Activated CD4-positive, alpha-beta T cell treated with anti-CD3 and anti-CD28 coated beads, Interleukin-2, amount 50 U/mL, for 16 hours (primary cell): ENCODE measurements around the gene NUCKS1.
"Not testable (repeated sequence)": the region's sequence is repeated elsewhere in the genome, so short reads cannot be mapped to it uniquely, and the experiment has no call there.

Experiments
- DNase-seq: peaks from one replicate; pipeline ENCODE4 v3.0.0-alpha.2; 2020

NUCKS1 gene

DNA sequence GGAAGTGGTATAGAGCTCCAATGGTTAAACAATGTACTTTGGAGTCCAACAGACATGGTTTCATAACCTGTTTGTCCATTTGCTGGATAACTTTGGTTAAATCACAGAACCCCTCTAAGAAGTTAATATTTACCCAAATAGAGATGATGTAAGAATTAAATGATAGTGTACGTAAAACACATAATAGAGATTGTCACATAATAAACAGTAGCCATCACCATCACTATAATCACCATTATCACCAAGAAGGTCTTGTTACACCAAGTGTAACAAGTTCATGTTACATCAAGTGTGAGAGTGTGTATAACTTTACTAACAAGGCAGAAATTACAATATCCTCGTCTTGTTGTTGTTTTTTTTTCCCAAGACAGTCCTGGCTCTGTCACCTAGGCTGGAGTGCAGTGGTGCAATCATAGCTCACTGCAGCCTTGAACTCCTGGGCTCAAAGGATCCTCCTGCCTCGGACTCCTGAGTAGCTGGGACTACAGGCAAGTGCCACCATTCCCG lies 23.3 kb downstream of the NUCKS1 start:
- no peak for DNase-seq

DNA sequence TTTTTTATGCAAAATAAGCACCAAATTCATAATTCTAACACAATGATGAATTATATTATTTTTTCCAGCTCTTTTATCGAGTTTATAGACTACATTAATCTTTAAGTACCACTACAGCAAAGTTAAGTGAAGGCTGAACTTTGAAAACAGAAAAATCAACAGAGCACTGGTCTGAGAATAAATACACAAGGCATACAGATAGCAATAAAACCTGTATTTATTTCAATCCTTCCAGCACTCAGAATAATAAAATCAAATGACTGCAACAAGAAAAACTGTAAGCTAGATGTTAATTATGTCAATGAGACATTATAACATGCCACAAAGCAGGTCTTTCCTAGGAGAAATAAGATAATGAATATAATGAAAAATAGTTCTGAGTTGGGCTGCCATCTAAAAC lies 24.5 kb downstream of the NUCKS1 start:
- DNase-seq: no peak

DNA sequence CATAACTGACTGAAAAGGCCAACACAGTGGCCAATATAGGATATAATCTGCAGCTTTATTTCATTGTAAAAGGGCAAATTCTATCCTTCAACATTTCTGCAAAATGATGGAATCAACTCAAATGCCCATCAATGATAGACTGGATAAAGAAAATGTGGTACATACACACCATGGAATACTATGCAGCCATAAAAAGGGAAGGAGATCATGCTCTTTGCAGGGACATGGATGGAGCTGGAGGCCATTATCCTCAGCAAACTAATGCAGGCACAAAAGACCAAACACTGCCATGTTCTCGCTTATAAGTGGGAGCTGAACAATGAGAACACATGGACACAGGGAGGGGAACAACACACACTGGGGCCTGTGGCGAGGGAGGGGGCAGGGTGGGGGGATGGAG lies 29.2 kb downstream of the NUCKS1 start:
- DNase-seq: not testable (repeated sequence)

DNA sequence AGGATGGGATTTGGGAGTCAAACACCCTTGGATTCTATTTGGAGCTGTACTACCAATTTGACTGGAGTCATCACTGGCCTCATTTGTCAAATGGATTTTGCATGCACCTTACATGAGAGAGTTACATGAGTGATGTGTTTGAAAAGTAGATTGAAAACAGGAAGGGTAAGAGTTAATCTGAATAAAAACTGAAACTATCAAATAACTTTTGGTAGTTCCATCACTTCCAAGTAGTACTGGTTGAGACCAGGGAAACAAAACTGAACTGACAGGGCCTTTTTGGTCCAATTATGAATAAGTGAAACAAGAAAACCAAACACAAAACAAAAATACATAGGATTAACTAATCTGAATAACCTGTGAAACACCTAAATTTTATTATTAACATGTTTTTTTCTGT lies 30.2 kb downstream of the NUCKS1 start:
- DNase-seq: peak; percentile 32

DNA sequence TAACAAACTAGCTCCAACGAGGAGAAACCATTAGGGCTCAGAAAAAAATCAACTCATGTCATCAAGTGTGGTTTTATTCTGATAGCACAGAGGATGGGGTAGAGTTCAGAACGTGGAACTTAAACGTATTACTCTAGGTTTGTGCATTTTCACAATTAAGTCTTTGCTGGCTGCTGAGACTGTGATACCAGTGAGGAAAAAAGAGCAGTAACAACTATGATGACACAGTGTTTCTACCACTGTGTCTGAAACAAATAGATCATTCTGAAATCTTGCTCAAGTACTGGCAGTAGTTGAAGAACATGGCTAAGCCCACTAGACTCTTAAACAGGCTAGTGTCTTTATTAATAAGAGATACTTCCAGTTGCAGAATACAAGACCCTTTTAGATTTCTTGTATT lies 31.0 kb downstream of the NUCKS1 start:
- no peak for DNase-seq

DNA sequence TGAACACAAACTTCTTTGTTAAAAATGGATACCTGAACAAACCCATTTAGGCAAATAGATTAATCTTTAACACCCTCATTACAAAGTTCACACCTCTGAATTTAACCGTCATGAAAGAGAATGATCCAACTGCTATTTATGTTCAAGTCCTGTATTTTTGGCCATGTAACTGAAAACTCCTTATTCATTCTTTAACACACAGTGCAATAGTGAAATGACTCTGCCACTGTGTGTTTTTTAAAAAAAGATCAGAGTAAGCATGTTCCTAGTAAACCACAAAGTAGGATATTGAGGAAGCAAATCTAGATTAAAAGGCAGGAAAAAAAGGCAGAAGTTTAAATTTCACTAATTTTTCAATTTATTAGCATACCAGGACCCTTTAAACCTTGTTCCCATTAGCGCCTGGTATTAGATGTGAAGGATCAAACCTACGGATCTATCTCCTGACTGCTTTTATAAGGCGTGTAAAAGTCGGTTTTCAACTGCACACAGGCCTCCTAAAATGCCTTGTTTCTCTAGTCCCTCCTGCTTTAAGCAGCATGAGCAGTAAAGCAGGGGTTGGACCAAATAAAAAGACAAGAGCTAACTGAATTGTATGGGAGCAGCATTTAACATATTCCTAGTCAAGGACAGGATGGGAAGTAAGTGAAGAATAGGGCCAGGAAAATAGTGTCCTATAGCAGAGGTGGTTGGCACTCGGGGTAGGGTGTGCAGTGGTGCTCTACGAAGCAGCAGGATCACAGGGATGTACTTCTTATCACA lies 33.4 kb downstream of the NUCKS1 start:
- DNase-seq: no peak

DNA sequence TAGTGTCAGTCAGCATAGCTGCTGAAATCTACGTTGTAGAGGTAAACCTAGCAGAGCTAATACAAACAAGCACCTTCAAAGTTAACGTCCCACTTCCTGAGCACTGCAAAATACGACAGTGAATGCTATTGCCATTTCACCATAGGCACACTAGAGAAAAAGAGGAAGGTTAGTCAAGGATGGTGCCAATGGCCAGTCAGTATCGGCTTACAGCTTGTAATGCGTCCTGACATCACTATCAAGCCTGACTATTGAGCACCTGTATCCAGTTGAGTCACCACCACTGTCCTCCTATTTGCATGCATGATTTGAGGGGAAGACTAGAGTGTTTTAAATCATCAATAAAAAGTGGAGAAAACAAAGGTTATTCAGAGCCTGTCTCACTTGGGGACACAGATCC lies 34.4 kb downstream of the NUCKS1 start:
- DNase-seq: no peak

DNA sequence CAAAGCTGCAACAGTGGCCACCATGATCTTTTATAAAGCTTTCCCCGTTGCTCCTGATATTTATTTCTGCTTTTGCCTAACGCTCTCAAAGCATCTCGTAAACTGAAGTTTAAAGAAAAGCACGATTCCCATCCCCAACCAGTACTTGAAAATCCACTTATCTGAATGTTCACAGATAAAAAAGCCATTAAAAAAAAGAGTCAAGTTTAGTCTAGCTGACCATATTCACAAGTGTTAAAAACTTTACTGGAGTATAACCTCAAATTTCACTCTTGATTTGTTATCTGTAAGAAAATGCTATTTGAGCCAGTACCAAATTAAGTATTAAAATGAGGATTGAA lies 35.1 kb downstream of the NUCKS1 start:
- no peak for DNase-seq

DNA sequence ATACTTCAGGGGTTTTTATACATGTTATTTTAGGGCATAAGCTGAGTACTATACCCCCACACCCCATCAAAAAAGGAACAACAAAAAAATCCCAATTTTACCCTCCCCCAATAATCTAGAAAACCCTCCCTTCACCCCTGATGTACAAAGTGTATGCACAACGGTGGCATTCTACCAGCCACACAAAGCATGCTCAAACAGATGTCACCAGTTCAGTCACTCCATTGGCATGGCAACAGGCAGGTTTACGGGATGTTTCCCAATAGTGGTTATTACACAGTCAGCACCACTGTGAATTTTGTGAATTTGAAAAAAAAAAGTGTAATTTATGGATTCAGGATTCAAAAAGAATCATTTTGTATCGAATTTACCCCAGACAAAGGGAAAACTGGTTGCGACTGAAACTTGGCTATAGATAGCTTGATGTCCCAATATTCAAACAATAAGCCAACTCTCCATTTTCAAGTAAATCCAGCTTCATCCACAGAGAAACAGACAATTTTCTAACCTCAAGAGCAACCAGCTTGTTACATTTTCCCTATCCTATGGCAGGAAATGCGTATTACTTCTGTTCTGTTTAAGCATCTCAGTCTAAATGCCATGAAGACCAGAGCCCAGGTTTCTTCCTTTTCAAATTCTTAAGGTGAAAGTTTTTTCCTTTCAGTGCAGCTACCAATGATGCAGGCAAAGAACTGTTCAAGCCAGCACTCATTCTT lies 35.6 kb downstream of the NUCKS1 start:
- DNase-seq: no peak

DNA sequence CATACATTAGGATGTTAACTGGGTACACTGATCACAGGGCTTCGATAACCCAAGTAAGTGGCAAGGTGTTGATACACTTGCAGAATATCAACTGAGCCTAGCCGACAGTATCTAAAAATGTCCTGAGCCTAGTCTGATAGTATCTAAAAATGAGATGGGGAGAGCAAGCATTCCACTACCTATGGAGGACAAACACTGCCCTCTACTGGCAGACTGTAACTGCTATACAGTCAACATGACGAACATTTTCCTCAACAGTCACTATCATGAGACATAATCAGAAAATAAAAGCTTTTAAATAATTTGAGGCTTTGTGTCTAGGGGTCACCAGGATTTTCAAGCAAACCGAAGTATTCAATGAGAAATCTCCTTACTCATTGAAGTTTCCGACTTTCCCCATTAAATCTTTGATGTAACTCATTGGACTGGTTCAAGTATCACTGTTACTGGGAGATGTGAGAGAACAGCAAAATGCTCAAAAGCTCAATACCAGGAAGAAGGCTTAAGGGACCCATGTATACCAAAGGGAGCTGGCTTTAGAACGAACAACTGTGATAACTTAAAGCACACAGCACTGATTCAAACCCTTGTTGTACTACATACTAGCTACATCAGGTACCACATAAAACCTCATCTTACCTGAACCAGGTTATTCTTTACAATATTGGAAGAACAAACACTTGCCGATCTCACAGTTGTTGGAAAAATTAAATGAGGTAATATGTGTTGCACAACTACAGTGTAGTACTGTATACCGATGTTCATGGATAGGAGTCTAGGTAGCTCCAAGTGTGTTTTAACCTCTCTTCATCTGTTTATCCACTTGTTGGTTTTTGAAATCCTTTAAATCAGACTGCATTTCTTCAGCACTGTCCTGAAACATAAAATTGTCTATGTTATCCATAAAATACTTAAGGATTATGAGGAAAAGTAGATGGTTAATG lies 38.6 kb downstream of the NUCKS1 start:
- peak; percentile 78 for DNase-seq

DNA sequence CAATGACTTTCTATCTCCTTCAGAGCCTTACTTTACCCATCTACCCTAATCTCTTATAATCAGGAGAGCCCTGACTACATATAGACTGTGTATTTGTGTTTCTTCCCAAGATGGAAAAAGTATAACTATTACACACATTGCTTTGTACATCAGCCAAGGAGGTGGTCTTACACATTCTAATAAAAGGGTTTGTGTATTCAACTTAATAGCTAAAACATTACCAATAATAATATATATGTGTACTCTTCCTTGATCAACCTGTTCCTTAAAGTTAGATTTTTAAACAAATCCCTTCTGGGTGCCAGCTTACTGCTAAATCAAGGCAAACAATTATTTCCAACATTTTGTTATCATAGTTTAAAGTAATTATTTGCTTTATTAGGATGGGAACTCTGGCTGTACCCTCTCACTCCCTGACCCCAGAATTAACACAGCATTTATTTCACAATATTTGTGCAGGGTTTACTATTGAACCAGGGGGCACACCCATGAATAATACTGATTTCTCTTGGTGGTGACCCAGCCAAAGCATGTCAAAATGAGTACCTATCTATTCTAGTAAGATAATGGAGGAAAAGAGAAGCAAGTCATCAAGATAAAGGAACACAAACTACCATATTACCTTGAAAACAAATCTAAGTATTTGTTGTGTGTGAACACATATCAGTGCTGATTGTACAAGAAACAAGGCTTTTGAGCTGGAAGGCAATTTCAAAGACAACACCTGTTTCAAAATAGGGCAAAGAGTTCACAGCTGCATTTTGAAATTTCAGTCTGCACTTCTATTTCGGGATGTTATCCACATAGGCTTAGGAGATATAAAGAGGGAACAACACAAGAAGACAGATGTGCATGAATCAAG lies 39.5 kb downstream of the NUCKS1 start:
- no peak for DNase-seq

DNA sequence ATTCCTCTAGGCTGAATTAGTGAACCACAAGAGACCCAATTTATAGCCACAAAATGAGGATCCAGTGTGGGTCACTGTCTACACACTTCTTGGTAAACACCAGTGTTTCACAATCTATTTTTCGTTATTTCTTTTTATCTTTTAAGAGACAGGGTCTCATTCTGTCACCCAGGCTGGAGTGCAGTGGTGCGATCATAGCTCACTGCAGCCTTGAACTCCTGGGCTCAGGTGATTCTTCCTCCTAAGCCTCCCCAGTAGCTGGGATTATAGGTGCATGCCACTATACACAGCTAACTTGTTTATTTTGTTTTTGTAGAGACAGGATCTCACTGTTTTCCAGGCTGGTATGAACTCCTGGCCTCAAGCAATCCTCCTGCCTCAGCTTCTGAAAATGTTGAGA lies 40.3 kb downstream of the NUCKS1 start:
- DNase-seq: no peak

DNA sequence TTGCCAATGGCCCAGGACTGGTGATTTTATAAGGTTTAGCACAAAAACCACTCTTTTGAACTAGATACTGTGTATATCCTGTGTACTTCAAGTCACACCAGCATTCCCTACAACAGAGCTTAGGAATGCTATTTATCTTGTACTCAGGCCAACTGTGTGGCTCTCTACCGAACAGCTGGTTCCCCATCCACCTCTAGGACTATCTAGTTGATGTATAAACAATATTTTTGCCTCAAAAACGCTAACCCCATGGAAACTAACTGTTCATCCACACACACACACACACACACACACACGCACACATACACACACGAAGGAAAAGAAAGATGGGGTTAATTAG lies 41.0 kb downstream of the NUCKS1 start:
- DNase-seq: no peak

DNA sequence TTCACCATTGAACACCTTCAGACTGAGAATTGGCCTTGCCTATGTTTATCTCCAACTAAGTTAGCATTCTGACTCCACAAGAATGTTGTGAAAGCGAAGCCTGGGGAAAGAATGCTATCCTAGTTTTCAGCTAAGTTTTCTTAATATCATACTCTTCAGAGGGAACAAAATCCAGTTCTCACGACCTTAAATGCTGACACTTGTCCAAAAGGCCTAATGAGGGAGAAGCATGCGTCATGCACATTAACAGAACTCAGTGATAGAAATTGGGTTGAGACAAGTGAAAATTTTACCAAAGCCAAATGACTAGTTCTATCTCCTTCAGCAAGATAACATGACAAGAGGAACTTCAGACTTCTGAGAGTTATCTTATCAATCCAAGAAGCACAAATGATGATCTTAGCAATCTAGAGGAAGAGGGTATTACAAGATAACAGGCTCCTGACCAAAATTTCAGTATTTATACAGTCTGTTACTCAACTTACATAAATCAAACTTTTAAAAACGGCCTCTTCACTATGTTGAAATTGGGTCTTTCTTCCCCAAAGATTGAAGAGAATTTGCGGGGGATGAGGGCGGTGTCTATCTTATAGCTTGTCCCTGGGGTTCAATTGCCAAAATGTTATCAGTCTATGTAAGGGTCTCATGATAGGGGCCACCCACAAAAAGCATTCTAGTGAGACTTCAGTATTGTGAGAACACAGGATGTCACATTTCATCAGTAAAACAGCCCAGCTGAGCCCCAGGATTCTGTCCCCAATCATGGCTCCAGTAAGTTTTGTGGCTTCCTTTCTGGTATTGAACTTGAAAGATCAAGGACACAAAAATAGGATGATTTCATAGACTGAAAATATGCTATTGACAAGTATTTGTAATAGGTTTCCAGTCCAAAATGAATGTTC lies 43.1 kb downstream of the NUCKS1 start:
- no peak for DNase-seq

DNA sequence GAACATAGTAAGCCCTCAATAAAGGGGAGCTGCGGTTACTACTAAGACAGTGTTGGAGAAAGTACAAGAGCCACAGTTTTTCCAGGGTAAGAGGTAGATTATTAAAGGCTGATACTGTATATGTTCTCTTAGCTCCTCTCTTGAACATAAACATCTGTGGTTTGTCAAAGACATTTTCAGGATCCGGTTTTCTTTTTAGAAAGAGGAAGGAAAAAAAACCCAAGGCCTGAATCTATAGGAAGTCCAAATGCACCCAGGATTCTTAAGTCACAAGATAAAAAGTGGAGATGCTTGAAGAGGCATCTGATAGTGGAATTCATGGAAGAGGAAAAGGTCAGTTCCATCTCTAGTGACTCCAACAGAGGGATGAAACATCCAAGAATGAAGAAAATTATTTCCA lies 45.1 kb downstream of the NUCKS1 start:
- no peak for DNase-seq

DNA sequence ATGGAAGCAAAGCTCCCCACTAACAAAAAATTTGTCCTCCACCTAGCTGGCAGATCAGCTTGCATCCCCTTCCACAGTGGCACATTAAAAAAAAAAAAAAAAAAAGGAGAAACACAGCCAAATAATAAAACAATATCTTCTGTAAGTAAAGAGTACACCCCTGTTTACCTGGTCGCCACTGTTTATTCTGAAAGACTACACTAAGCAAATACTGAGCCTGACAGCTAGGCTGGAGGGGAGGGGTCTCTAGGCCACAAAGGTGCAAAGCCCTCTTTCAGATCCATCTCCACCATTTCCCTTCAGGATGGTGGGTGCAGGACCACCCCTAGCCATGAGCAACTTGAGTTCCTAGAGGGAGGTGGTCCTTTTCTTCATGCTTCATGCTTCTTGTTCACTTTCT lies 46.9 kb downstream of the NUCKS1 start:
- DNase-seq: no peak

DNA sequence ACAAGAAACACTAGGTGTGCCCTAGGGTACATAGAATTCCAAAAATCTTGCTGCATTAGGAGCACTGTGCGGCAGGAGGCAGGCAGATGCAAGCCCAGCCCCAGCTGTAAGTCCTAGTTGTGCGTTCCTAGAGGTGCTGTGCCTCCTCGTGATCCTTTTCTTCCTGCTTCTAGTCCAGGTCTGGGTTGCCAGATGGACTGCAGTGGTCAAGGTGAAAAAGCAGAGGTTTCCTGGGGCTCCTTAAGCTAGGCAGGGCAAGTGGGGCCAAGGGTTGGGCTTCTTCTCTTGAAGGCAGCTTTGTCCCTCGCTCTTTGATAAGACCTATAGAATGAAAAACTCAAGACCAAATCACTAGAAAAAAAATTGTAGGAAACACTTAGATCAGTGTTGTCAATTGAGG lies 48.1 kb downstream of the NUCKS1 start:
- no peak for DNase-seq

DNA sequence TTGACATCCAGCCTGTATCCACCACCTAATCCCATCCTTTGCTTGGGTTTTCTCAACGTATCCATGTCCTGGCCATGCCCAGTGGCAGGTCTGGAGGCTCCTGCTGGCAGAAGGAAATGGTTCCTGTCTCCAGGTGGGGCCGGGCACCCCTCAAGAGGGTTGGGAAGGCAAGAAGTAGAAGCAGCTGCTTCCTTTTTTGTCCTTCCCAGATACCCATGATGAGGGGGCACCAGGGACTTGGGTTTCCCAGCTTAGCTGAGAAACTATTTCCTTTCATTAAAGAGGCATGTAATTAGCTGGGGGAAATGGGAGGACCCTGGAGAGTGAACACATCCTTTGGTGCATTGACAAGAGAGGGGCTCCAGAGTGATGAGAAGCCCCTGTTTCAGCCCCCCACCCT lies 48.6 kb downstream of the NUCKS1 start:
- no peak for DNase-seq

DNA sequence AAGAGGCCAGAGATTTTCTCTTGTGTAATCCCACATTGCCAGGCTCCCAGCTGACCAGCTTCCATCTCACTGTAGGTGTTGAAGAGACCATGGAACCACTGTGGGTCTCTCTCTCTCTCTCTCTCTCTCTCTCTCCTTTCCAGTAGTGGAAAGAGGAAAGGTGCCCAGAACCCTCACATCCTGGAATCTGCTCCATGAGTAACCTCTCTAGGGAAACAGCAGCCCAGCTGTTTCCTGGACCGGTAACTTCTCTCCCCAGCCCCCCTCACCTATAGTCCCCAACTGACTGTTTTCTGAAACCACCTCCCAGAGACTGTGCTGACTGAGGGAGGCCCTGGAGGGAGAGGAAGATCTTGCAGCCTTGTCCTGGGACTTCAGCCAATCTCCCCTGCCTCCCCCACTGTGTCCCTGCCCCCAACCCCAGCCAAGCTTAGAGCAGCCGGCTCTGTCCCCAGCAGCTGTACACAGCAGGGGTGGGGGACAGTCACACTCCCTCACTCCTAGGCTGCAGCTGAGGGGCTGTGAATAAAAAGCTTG lies 49.0 kb downstream of the NUCKS1 start:
- DNase-seq: no peak

DNA sequence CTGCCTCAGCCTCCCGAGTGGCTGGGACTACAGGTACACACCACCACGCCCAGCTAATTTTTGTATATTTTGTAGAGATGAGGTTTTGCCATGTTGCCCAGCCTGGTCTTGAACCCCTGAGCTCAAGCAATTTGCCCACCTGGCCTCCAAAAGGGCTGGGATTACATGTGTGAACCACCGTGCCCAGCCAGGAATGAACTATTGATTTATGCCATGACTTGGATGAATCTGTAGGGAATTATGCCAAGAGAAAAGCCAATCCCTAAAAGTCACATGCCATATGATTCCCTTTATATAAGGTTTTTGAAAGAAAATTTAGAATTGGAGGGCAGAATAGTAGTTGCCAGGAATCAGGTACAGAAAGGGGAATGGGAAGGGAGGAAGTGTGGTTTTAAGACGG lies 50.6 kb downstream of the NUCKS1 start:
- DNase-seq: no peak

DNA sequence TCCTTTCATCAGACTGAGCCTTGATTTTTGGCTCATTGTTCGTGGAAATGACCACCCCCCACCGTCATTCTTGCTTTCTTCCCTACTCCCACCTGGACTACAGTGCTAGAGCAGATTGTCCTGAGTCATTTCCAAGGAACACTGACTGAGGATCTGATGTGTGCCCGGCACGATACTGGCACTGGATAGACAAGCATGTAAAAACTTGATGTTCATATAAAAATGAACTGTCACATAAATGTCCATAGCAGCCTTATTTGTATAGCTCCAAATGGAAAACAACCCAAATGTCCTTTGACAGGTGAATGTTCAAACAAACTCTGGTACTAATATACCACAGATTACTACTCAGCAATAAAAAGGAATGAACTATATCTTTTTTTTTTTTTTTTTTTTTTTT lies 51.1 kb downstream of the NUCKS1 start:
- no peak for DNase-seq
